Middle frontal gyrus (tissue), 1 donor: ENCODE measurements around the gene TTC9B.
A peak's percentile ranks its signal among the peaks of the same experiment; 100 is the strongest.
"Not testable (repeated sequence)": the region's sequence is repeated elsewhere in the genome, so short reads cannot be mapped to it uniquely, and the experiment has no call there.

Source experiments
- DNase-seq: peaks from one replicate; pipeline ENCODE4 v3.0.0-alpha.2; 2015; ENCODE audit warnings: low spot score; ENCODE audit errors: extremely low spot score

Gene TTC9B

GRCh38 chr19:40214936-40215335 lies 3.2 kb downstream of the TTC9B start:
- DNase-seq: no peak

- no peak for DNase-seq
Measured at GRCh38 chr19:40213882-40214570, 4.2 kb downstream of the TTC9B start.

- no peak for DNase-seq
Measured at GRCh38 chr19:40213251-40213829, 4.8 kb downstream of the TTC9B start.

GRCh38 chr19:40210889-40211288 lies 7.3 kb downstream of the TTC9B start:
- DNase-seq: no peak

GRCh38 chr19:40208602-40209001 lies 9.6 kb downstream of the TTC9B start:
- DNase-seq: no peak

DNA sequence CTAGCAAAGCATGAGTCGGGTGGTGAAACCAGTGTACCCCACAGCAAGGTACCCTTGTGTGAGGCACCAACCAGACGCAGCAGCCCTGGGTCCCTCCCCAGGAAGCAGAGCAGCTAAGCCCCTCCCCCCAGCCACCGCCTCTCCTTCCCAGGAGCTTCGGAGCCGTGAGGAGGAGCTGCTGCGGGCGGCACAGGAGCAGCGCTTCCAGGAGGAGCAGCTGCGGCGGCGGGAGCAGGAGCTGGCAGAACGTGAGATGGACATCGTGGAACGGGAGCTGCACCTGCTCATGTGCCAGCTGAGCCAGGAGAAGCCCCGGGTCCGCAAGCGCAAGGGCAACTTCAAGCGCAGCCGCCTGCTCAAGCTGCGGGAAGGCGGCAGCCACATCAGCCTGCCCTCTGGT lies 12.4 kb downstream of the TTC9B start:
- DNase-seq: no peak

- no peak for DNase-seq
Measured at GRCh38 chr19:40204381-40204780, 13.8 kb downstream of the TTC9B start.

DNA sequence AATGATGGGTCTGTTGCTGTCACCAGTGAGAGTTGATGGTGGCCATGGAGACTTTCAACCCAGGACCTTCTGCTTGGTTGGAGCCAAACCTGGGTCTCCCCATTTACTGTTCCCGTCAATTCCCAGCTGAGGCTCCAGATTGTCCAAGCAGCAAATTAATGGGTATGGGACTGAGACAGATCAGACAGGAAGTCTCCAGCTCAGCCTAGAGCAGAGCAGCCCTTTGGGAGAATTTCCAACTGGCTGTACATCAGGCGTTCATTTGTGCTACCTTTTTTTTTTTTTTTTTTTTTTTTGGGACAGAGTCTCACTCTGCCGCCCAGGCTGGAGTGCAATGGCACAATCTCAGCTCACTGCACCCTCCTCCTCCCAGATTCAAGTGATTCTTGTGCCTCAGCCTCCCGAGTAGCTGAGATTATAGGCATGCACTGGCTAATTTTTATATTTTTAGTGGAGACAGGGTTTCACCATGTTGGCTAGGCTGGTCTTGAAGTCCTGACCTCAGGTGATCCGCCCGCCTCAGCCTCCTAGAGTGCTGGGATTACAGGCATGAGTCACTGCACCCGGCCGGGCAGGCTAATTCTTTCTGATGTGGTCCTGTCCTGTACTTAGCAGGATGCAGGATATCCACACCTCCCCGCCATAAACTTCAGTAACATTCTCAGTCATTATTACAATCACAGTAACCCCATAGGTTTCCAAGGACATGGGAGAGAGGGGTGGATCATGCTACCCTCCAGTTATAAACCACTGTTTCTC lies 17.7 kb downstream of the TTC9B start:
- no peak for DNase-seq

DNA sequence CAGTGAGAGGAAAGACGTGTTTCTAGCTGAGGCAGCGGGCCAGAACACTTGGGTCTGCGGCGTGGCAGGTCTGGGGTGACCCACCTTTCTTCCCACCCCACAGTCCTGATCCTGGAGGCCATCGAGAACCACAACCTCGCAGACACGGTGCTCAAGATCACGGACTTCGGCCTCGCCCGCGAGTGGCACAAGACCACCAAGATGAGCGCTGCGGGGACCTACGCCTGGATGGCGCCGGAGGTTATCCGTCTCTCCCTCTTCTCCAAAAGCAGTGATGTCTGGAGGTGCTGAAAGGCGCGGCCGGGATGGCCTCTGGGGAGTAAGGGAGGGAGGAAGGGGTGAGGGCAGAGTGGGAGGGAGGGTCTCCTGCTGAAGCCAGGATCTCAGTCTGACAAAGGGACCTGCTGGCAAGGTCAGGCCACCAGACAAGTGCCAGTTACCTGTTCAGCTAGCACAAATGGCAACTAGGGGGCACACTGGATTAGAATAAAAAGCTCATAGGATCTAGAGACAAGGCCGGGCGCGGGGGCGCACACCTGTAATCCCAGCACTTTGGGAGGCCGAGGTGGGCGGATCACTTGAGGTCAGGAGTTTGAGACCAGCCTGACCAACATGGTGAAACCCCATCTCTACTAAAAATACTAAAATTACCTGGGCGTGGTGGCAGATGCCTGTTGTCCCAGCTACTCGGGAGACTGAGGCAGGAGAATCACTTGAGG lies 19.8 kb downstream of the TTC9B start:
- DNase-seq: no peak

DNA sequence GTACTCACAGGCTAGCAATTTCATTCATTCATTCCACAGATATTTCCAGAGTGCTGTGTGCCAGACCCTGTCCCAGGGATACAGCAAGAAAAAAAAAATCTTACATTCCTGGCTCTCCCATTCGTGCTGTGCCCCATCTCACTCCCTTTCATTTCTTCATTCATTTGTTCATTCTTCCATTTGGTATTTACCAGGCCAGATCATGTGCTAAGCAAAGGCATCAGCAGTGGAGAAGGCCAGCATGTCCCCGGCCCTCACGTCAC lies 24.7 kb downstream of the TTC9B start:
- DNase-seq: no peak

DNA sequence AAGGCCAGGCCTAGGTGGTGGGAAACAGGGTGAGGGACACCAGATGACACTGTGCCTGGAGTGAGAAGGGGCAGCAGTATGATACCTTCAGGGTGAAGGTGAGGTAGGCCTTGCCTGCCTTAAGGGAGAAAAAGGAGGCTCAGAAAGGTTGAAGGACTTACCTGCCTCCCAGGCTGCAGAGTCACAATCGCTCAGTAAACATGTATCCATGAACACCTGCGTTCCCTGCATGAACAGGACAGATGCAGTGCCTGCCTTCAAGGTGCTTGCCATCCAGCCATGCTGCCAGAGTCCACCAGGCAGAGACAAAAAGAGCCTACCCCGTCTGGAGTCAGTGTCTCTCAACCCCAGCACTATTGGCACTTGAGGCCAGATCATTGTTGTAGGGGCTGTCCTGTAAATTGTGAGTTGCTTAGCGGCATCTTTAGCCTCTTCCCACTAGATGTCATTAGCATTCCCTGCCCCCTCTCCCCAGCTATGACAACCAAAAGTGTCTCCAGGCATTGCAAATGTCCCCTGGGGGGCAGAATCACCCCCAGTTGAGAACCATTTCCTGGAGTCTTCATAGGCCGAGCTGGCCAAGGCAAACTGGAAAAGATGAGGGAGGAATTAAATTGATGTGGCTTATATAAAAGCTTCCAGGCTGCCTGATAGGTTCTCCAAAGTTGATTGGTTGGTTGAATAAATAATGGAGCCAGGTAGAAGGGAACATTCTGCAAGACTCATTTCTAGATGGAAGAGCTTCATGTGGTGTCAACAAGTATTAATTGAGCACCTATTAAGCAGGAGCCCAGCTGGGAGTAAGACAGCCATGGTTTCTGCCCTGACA lies 25.2 kb downstream of the TTC9B start:
- DNase-seq: no peak

GRCh38 chr19:40191836-40192646 lies 26.1 kb downstream of the TTC9B start:
- no peak for DNase-seq

GRCh38 chr19:40190891-40191835 lies 27.0 kb downstream of the TTC9B start, which contains the start of gene MAP3K10:
Gene MAP3K10, plus strand, starts transcription at chr19:40191426. Its CDS starts 606 bp downstream, at chr19:40192032.
- DNase-seq: peak; percentile 47

DNA sequence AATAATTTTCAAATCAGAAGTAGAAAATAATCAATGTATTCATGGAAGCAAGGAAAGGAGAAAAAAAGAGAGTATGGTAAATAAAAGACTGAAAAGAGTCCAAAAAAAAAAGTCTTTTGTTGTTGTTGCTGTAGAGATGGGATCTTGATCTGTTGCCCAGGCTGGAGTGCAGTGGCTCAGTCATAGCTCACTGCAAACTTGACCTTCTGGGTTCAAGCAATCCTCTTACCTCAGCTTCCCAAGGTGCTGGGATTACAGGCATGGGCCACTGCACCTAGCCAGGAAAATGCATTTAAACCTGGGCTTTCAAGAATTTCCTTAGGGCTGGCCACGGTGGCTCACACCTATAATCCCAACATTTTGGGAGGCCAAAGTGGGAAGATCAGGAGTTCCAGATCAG lies 33.9 kb downstream of the TTC9B start:
- DNase-seq: no peak

GRCh38 chr19:40178756-40179155 lies 39.4 kb downstream of the TTC9B start:
- no peak for DNase-seq

DNA sequence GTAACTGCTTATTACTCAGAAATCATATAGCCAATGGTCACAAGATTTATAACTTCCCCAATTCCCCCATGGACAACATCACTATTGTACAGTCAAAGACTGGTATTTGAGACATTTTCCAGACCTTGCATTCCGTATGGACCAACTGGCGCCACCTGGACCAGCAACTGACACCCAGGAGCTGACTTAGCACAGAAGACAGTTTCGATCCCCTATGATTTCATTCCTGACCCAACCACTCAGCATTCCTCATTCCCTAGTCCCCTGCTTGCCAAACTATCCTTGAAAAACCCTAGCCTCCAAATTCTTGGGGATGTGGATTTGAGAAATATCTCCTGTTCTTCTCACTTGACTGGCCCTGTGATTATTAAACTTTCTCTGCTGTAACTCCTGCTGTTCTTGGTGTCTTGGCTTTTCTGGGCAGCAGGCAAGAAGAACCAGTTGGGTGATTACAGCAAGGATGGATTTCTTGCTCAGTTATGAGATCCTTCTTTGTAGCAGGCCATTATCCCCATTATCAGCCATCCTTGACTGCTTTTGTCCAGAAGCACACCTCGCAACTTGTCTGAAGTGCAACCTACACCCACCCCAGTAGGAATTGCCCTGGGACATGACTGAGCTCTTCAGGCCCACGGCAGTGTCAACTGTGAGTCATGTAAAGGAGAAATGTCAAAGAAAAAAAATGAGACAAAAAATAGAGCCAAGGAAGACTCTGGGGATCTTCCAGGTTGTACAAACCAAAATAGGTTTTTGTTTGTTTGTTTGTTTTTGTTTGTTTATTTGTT lies 40.7 kb downstream of the TTC9B start:
- DNase-seq: no peak

DNA sequence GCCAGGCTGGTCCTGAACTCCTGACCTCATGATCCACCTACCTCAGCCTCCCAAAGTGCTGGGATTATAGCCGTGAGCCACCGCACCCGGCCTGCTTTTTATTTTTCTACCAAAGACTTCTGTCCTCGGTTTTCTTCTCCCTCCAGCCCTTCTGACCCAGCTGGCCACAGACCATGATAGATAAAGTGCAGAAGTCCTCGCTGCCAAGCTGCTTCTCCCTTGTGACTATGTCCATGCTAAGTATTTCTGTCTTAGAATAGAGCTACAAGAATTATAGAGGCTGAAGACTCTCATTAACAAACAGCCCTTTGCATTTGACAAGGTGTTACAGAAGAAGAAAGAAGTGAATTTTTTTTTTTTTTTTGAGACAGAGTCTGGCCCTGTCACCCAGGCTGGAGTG lies 42.4 kb downstream of the TTC9B start:
- no peak for DNase-seq

DNA sequence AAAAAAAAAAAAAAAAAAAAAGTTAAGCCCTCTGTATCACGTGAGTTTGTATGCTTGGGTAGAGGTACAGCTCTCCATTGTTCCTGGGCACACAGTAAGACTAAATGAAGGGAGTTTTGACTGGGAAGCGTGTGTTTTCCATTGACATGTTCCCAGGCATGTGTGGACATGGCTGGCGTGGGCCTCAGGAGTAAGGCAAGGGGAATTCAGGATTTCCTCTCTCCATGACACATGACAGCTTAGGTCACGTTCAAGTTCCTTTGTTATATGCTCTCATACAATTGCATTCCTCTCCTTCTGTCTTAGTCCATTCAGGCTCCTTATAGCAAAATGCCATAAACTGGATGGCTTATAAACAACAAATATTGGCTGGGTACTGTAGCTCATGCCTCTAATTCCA lies 44.1 kb downstream of the TTC9B start:
- DNase-seq: no peak

- DNase-seq: not testable (repeated sequence)
Measured at GRCh38 chr19:40171293-40171692, 46.9 kb downstream of the TTC9B start.
